Erythroblast (primary cell): Measurements from ENCODE around the gene ZNF189.

ENCODE experiments used
- DNase-seq, 2 experiments: peaks; one replicate each; lab custom pipeline; 2025; lab: John Stamatoyannopoulos, UW
- GATA1 ChIP-seq: IDR thresholded peaks from 2 replicates; pipeline ENCODE4 v1.6.1; 2011; ENCODE audit warnings: low read depth, mild to moderate bottlenecking, control low read depth, low read length, moderate library complexity
- POLR2A ChIP-seq: IDR thresholded peaks from 2 replicates; pipeline ENCODE4 v1.6.1; 2011; ENCODE audit warnings: mild to moderate bottlenecking, low read length

The ZNF189 gene

GRCh38 chr9:101394687-101395086, 4.0 kb upstream of the ZNF189 start:
- no peak for DNase-seq
- TF ChIP-seq POLR2A (no peak), GATA1 (no peak)

GRCh38 chr9:101397746-101398067, 944 bp upstream of the ZNF189 start:
- TF ChIP-seq GATA1 = no peak
- TF ChIP-seq POLR2A = no peak
- no peak for DNase-seq

DNA sequence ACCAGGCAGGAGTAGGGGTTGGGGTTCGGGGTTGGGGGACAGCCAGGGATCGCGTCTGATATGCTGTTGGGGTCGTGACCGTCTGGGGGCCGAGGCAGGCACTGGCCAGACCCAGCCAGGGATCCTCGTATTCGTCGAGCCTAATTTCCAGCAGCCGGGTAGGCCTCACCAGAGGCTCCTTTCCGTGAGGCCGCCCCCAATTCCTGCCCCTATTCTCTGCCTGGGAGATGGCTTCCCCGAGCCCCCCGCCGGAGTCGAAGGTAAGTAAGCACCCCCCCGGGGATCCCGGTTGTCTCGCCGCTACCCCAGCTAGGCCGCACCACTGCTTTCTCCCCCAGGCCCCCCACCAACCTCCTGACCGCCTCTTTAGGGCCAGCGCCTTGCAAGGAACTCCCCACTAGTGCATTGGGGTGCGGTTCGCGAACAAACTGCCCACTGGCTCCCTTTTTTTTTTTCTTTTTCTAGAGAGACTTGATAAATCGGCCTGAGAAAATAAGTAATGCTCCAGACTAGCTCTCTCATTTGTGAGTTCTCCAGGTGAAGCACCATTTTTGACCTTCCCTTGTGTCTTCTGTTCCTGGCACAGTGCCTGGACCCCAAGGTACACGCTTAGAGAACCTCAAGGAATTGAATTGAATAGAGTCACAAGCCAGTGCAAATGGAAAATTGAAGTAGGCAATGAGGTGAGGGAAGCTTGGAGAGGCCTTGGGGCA, 435 bp downstream of the ZNF189 start:
- DNase-seq = peak in 1 of 2 experiments; percentile 75
- TF ChIP-seq POLR2A = no peak
- no peak for TF ChIP-seq GATA1

GRCh38 chr9:101399643-101399970, 956 bp downstream of the ZNF189 start:
- TF ChIP-seq POLR2A = no peak
- TF ChIP-seq GATA1 = no peak
- peak in 1 of 2 experiments; percentile 33 for DNase-seq

DNA sequence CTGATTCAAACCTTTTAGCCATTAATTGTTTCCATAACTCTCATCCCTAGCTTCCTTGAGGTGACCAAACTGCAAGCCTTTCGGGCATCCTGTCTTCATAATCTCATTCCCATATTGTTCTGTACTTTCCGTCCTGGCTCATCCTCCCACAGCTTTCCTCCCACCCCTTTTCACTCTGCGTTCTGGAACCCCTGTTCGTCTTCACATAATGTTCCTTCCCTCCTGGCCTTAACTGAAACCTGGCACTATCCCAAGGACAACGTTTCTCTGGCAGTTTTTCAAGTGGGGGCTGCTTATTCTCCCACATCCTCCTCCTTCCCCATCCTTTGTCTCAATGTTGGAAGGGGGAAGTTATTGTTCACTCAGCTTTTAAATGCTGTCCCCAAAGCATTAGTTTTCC, 1.5 kb downstream of the ZNF189 start:
- no peak for DNase-seq
- no peak for TF ChIP-seq POLR2A
- no peak for TF ChIP-seq GATA1

GRCh38 chr9:101403516-101404285, 5.0 kb downstream of the ZNF189 start:
- DNase-seq = no peak
- TF ChIP-seq POLR2A (no peak), GATA1 (no peak)

DNA sequence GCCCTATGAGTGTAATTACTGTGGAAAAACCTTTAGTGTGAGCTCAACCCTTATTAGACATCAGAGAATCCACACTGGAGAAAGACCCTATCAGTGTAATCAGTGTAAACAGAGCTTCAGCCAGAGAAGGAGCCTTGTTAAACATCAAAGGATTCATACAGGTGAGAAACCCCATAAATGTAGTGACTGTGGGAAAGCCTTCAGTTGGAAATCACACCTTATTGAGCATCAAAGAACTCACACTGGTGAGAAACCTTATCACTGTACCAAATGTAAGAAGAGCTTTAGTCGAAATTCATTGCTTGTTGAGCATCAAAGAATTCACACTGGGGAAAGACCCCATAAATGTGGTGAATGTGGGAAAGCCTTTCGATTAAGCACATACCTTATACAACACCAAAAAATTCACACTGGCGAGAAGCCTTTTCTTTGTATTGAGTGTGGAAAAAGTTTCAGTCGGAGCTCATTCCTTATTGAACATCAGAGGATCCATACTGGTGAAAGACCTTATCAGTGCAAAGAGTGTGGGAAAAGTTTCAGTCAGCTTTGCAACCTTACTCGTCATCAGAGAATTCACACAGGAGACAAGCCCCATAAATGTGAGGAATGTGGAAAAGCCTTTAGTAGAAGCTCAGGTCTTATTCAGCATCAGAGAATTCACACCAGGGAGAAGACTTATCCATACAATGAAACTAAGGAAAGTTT, 9.9 kb downstream of the ZNF189 start:
- TF ChIP-seq GATA1 = no peak
- no peak for TF ChIP-seq POLR2A
- DNase-seq = no peak

GRCh38 chr9:101409079-101409477, 10.4 kb downstream of the ZNF189 start:
- TF ChIP-seq GATA1 (no peak), POLR2A (no peak)
- peak in 1 of 2 experiments; percentile 10 for DNase-seq

GRCh38 chr9:101414839-101415238, 16.2 kb downstream of the ZNF189 start:
- no peak for TF ChIP-seq GATA1
- no peak for TF ChIP-seq POLR2A

DNA sequence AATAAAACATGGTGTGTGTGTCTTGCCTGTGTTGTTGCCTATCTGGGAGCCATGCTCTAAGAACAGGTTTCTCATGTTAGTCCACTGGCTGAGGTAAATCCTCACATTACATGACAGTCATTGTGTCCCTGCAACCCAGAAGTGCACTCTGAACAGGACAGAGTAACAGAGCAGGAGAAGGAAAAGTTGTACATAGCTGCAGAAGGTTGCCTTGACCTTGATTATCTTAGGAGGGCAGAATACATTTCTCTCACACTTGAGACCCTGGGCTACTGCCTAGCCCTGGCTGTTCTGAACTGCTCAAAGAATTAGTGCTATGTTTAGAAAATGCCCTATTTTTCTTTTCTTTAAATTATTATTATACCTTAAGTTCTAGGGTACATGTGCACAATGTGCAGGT, 16.9 kb downstream of the ZNF189 start:
- no peak for TF ChIP-seq GATA1
- TF ChIP-seq POLR2A = no peak
- no peak for DNase-seq

More at GRCh38 chr9:101414839-101415238, 16.2 kb downstream of the ZNF189 start:
- no peak for DNase-seq

- no peak for TF ChIP-seq POLR2A
- no peak for TF ChIP-seq GATA1
- DNase-seq = no peak
These were observed 18.7 kb downstream of the ZNF189 start for GRCh38 chr9:101417389-101417788.

DNA sequence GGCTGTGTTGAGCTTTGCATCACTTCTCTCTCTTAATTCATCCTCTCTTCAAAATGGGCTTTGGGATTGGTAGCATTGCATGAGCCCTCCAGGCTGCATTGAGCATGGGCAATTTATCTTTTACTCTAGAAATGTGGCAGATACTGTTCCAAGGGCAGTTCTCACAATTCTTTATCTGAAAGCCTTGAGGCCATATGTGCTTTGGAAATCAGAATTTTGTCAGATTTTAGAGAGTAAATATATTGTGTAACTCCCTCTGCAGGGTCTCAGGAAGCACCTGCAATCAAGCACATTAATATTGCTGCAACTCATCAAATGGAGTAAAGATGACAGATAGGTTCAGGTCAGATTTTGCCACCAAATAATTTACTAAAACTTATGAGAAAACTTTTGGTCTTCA, 19.3 kb downstream of the ZNF189 start:
- TF ChIP-seq GATA1 (no peak), POLR2A (no peak)
- DNase-seq = no peak

DNA sequence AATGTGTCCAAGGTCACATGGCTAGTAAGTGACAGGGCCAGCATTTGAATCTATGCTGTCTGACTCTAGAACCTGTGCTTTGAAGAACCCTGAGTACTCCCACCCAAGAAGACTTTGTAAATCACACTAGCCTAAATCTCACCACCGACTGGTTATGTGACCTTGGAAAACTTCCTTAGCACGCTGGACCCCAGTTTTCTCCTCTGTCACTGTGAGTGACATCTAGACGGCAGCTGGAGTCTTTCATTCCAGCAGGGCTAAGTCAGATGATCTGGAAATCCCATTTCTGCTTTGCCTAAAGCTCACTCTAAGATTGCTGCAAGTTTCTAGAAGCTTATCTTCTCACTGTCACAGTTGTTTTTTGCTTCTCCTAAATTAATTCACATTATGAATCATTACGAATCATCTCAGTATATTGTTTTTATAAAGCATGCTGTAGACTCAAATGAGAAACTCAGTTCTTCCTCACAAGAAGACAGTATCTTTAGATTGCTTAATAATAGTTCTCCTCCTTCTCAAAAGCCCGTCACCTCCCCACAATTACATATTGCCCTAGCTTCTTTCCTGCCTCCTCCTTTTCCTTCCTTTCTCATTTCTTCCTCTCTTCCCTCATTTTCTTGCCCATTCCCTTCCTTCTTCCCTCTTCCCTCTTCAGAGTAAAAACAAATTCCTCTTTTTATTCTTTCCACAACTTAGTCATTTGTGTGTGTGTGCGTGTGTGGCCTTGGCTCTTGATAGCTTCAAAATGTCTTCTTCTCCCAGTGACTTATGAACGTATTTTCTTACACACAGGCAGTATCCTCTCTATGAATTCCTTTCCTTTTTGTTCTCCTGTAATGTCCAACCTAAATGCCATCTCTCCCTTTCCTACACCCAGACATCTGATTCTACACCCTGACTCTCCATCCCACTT, 20.1 kb downstream of the ZNF189 start:
- DNase-seq = no peak
- TF ChIP-seq GATA1 (no peak), POLR2A (no peak)
